Right lobe of liver (tissue), 6 donors: ENCODE data around the gene ITGA8. TPM values are rescaled to one million over a fixed set of nuclear protein-coding genes. Genes with fewer than 3 reads are reported as not detected.

Source experiments
- ATAC-seq, 4 donors: fragments of 200-7000 bp; cut with Tn5 transposase; one replicate each; pipeline ENCODE4 v1.9.1; 2020; ENCODE audit warnings: mild to moderate bottlenecking in 4 of 4, moderate library complexity in 4 of 4
- DNase-seq, 3 donors: peaks; one replicate each; pipeline ENCODE4 v3.0.0-alpha.2; 2020
- H3K27ac ChIP-seq, 3 donors: fragments of 200-600 bp; one replicate each; pipeline ENCODE4 v1.8.0; 2022
- H3K27me3 ChIP-seq, 2 donors: fragments of 200-600 bp; one replicate each; pipeline ENCODE4 v1.8.0; 2022
- H3K36me3 ChIP-seq, 4 donors: fragments of 200-600 bp; sonication (generic) in 1 of 4; one replicate each; pipeline versions ENCODE4 v1.5.1 to v1.8.0; 2017 to 2022; ENCODE audit warnings: control low read depth in 1 of 4
- H3K4me1 ChIP-seq, 4 donors: fragments of 200-600 bp; sonication (generic) in 1 of 4; one replicate each; pipeline versions ENCODE4 v1.5.1 to v1.8.0; 2017 to 2022; ENCODE audit warnings: control low read depth in 1 of 4
- H3K4me3 ChIP-seq, 3 donors: fragments of 200-600 bp; one replicate each; pipeline ENCODE4 v1.8.0; 2022
- H3K9me3 ChIP-seq, 4 donors: fragments of 200-600 bp; sonication (generic) in 1 of 4; one replicate each; pipeline versions ENCODE4 v1.5.1 to v1.8.0; 2017 to 2022; ENCODE audit warnings: control low read depth in 1 of 4
- CTCF ChIP-seq, 4 donors: fragments of 200-600 bp in 3 of 4; fragments of 450-650 bp in 1 of 4; IDR thresholded peaks; one replicate each; pipeline versions ENCODE4 v1.5.1 to v1.8.0; 2016 to 2022; ENCODE audit warnings: antibody characterized with exemption in 4 of 4, mild to moderate bottlenecking in 2 of 4
- POLR2A ChIP-seq: fragments of 450-650 bp; IDR thresholded peaks from one replicate; pipeline ENCODE4 v1.6.1; 2017; ENCODE audit warnings: antibody characterized with exemption, mild to moderate bottlenecking
- WGBS: methylation state at CpG from one replicate; pipeline ENCODE4 v1.1.6; 2018; ENCODE audit warnings: low coverage, low lambda C conversion rate; ENCODE audit not compliant: insufficient coverage; ENCODE audit errors: missing lambda C conversion rate; 5-methylcytosine and 5-hydroxymethylcytosine counted together
- intact Hi-C, 2 donors: fragments of 100-400 bp; cut with DNase I; formaldehyde crosslinking; loops; one replicate each; pipeline versions ENCODE4 v1.11.2 to v1.14.1; 2022
- total RNA-seq, 6 experiments: library from RNA; depleted of rRNA in 2 of 6; stranded (reverse); fragments of >200 nt in 2 of 6; fragmentation: NEBNext Ultra II Directional in 3 of 6; extraction: Animal tissue kit (Norgen Biotek cat#: 25700) in 3 of 6; gene quantifications; one replicate each; pipeline versions ENCODE4 v1.1.0 to v1.2.4, GENCODE V29; 2016 to 2023
- donor health status: DM: no; HTN: yes; CAD: no.
- donor health status: DM: no; HTN: no; CAD: no.
- donor health status: DM: no; HTN: no; CAD: no.
- donor health status: DM: no; HTN: yes; CAD: no.
- donor health status: DM: no; HTN: yes; CAD: no.

ITGA8 gene
- total RNA-seq, 6 experiments from 2014 or later: 0.18 to 0.80 (median 0.36) TPM

DNA sequence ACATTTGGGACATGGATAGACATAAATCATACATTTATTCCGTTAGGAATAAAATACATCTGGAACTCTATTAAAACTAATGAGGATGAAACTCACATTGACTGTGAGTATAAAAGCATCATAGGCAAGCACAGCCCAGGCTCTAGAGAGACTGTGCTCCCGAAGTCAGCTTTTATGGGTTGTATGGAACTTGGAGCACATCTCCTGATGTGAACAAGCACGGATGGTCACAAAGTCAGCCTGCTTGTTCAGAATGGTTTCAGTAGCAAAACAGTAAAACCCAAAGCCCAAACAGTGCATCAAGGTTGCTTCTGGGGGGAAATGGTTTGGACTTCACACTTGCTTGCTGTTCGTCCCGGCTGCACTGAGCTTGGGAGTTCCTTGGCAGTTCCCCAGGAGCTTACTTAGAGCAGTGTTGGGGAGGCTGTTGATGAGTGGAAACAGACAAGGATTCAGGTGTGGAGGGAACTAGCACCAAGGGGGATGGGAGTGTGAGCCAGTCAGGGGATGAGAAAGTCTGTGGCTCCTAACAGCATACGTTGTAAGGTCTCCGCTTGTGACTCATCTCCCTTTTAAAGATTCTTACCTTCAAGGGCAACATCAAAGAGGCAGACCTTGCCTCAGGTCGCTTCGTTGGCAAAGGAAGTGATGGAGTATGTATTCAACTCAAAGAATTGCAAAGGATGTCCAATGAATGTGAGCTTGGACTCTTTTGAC, 19.7 kb upstream of the ITGA8 start:
- H3K4me1 ChIP-seq: no peaks in the 10 kb centered on the region
- H3K4me3 ChIP-seq: no peak overlapping the region
- TF ChIP-seq CTCF (IDR thresholded peaks at IDR 0.05) (no peak), POLR2A (no peak)
- H3K36me3 ChIP-seq: no peaks in the 10 kb centered on the region
- intact Hi-C loops: no loop called here
- H3K27ac ChIP-seq: no peak overlapping the region
- DNase-seq (no peak), ATAC-seq (no peak)
- no peaks in the 10 kb centered on the region for H3K9me3 ChIP-seq
- 59% methylated on average over 7 of the region's 9 CpGs for WGBS
- no peaks in the 10 kb centered on the region for H3K27me3 ChIP-seq

- no peaks in the 10 kb centered on the region for H3K4me1 ChIP-seq
- H3K27me3 ChIP-seq: no peaks in the 10 kb centered on the region
- 68% methylated on average over 10 of the region's 10 CpGs for WGBS
- H3K36me3 ChIP-seq: no peaks in the 10 kb centered on the region
- H3K9me3 ChIP-seq: no peaks in the 10 kb centered on the region
- ATAC-seq: no peak
- TF ChIP-seq CTCF (IDR thresholded peaks at IDR 0.05) (no peak), POLR2A (no peak)
- intact Hi-C loops: no loop called here
- no peak overlapping the region for H3K27ac ChIP-seq
- DNase-seq: no peak
- H3K4me3 ChIP-seq: no peak overlapping the region
Observed at GRCh38 chr10:15738270-15738925, 18.7 kb upstream of the ITGA8 start.

DNA sequence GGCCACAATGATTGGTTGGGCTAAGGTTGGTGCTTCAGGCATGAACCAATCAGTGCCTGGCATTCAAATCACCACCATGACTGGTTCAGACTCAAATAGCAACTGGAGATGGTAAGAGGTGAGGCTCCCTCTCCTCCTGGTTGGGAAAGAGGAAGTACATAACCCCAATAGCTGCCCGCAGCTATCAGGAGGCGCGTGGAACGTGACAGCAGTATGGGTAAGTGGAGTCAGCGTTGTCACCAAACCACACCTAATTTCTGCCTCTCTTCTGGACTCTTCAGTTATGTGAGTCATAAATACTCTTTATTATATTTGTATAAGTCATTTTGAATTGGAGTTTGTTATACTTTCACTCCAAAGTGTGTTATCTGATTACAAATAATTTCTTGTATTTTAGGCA, 17.9 kb upstream of the ITGA8 start:
- WGBS: 82% methylated on average over 4 of the region's 5 CpGs
- Histone ChIP-seq H3K27ac (no peak overlapping the region), H3K36me3 (no peaks in the 10 kb centered on the region), H3K27me3 (no peaks in the 10 kb centered on the region), H3K9me3 (no peaks in the 10 kb centered on the region), H3K4me1 (no peaks in the 10 kb centered on the region), H3K4me3 (no peak overlapping the region)
- no peak for ATAC-seq
- no peak for TF ChIP-seq POLR2A
- intact Hi-C loops: no loop called here
- DNase-seq: no peak

- no peaks in the 10 kb centered on the region for H3K4me1 ChIP-seq
- intact Hi-C loops: no loop called here
- H3K27me3 ChIP-seq: no peaks in the 10 kb centered on the region
- no peaks in the 10 kb centered on the region for H3K36me3 ChIP-seq
- no peak for DNase-seq
- no peak overlapping the region for H3K4me3 ChIP-seq
- 28% methylated on average over 4 of the region's 4 CpGs for WGBS
- no peak overlapping the region for H3K27ac ChIP-seq
- no peak for ATAC-seq
- H3K9me3 ChIP-seq: no peaks in the 10 kb centered on the region
- TF ChIP-seq POLR2A: no peak
Observed at GRCh38 chr10:15735763-15736162, 16.0 kb upstream of the ITGA8 start.

GRCh38 chr10:15730341-15730740, 10.6 kb upstream of the ITGA8 start:
- no peak for ATAC-seq
- Histone ChIP-seq H3K4me1 (no peaks in the 10 kb centered on the region), H3K27ac (no peak overlapping the region), H3K4me3 (no peak overlapping the region), H3K27me3 (no peaks in the 10 kb centered on the region), H3K9me3 (no peaks in the 10 kb centered on the region), H3K36me3 (no peaks in the 10 kb centered on the region)
- 95% methylated on average over 2 of the region's 2 CpGs for WGBS
- intact Hi-C loops: no loop called here
- TF ChIP-seq CTCF (IDR thresholded peaks at IDR 0.05) (no peak), POLR2A (no peak)
- no peak for DNase-seq
